Measurements from ENCODE around the gene PCSK5. TPM values are rescaled to one million over a fixed set of nuclear protein-coding genes. Genes with fewer than 3 reads are reported as not detected.

Gene PCSK5
- total RNA-seq, 1 experiment from 2014 or later: 6.9 TPM

GRCh38 chr9:75998096-75998780 is 107.8 kb downstream of the PCSK5 start:
- ATAC-seq (no peak), DNase-seq (ENCODE audit: low read depth, low spot score) (no peak)
- no TSS peak for BruUV-seq (replicated peaks)
- CTCF ChIA-PET: no interaction called here
- RAD21 ChIA-PET (ENCODE audit: low non-redundant PET in 1 of 2, low total read pairs in 2 of 2, uncharacterized antibody in 2 of 2, unreplicated experiment in 2 of 2): no interaction called here
- no peak for TF ChIP-seq ZBTB33 (IDR thresholded peaks at IDR 0.05; ENCODE audit: extremely low read depth, insufficient replicate concordance, low read length)
- no peak for TF ChIP-seq EZH2 (IDR thresholded peaks at IDR 0.05)
- TF ChIP-seq ATF3 (IDR thresholded peaks at IDR 0.05): no peak
- no peak for TF ChIP-seq SRF (IDR thresholded peaks at IDR 0.05; ENCODE audit: low read depth)
- TF ChIP-seq RAD21 (IDR thresholded peaks at IDR 0.05; ENCODE audit: low read depth): no peak
- no peak for TF ChIP-seq ZNF274 (IDR thresholded peaks at IDR 0.05; ENCODE audit: low read depth, low read length)
- TF ChIP-seq JUND (IDR thresholded peaks at IDR 0.05): no peak
- Histone ChIP-seq H3K9ac (ENCODE audit: low read length) (no peak overlapping the region), H4K20me1 (ENCODE audit: insufficient read depth) (no peaks in the 10 kb centered on the region), H3K4me1 (ENCODE audit: control insufficient read depth in 1 of 2, insufficient read depth in 2 of 2, low read length in 2 of 2) (peaks cover 0 to 9% of the 10 kb centered on the region in 2 experiments; a peak in 2 of 4 replicates), H3K79me2 (ENCODE audit: insufficient read depth, low read length) (no peaks in the 10 kb centered on the region), H3K36me3 (ENCODE audit: control insufficient read depth in 1 of 2, insufficient read depth in 2 of 2, low read length in 2 of 2) (no peaks in the 10 kb centered on the region), H3K4me2 (ENCODE audit: low read length) (no peak overlapping the region), H2AFZ (ENCODE audit: low read depth, low read length, poor library complexity, severe bottlenecking) (no peak overlapping the region), H3K27me3 (ENCODE audit: insufficient read depth, low read length) (no peaks in the 10 kb centered on the region), H3K9me2 (ENCODE audit: insufficient read depth) (no peaks in the 10 kb centered on the region), H3K4me3 (replicated peaks in 1 of 2; ENCODE audit: low read depth in 1 of 2, low read length in 2 of 2) (no peak overlapping the region), H3K9me3 (ENCODE audit: control insufficient read depth in 1 of 2, insufficient read depth in 1 of 2, low read depth in 1 of 2, low read length in 2 of 2) (no peaks in the 10 kb centered on the region), H3K27ac (ENCODE audit: low read depth, low read length) (no peak overlapping the region)
- intact Hi-C loops (cut with micrococcal nuclease): no loop called here
- POLR2A ChIA-PET: no interaction called here

- no TSS peak for BruUV-seq (replicated peaks)
- POLR2A ChIA-PET: no interaction called here
- TF ChIP-seq ATF3 (IDR thresholded peaks at IDR 0.05): no peak
- TF ChIP-seq FOSL1 (IDR thresholded peaks at IDR 0.05; ENCODE audit: low read depth): no peak
- TF ChIP-seq EZH2 (IDR thresholded peaks at IDR 0.05): no peak
- TF ChIP-seq ZFX (IDR thresholded peaks at IDR 0.05): no peak
- TF ChIP-seq ELF1 (IDR thresholded peaks at IDR 0.05; ENCODE audit: borderline replicate concordance, low read depth): no peak
- TF ChIP-seq REST (IDR thresholded peaks at IDR 0.05; ENCODE audit: low read depth): no peak
- no peak for TF ChIP-seq YY1 (IDR thresholded peaks at IDR 0.05; ENCODE audit: extremely low read depth, insufficient replicate concordance, low read depth, low read length)
- TF ChIP-seq POLR2A (IDR thresholded peaks at IDR 0.05; ENCODE audit: borderline replicate concordance, extremely low read depth, insufficient read depth, insufficient read length): no peak
- no peak for TF ChIP-seq SRF (IDR thresholded peaks at IDR 0.05; ENCODE audit: low read depth)
Observed at GRCh38 chr9:76001459-76001858, 111.0 kb downstream of the PCSK5 start.

More at GRCh38 chr9:76001459-76001858, 111.0 kb downstream of the PCSK5 start:
- H3K9ac ChIP-seq (ENCODE audit: low read length): no peak overlapping the region
- no peaks in the 10 kb centered on the region for H3K9me3 ChIP-seq (ENCODE audit: control insufficient read depth in 1 of 2, insufficient read depth in 1 of 2, low read depth in 1 of 2, low read length in 2 of 2)
- no peaks in the 10 kb centered on the region for H3K27me3 ChIP-seq (ENCODE audit: insufficient read depth, low read length)
- no peak for DNase-seq (ENCODE audit: low read depth, low spot score)
- H3K79me2 ChIP-seq (ENCODE audit: insufficient read depth, low read length): no peaks in the 10 kb centered on the region
- intact Hi-C loops (cut with micrococcal nuclease): no loop called here
- H2AFZ ChIP-seq (ENCODE audit: low read depth, low read length, poor library complexity, severe bottlenecking): no peak overlapping the region
- no peak for ATAC-seq
- CTCF ChIA-PET: no interaction called here
- no peak overlapping the region for H3K4me2 ChIP-seq (ENCODE audit: low read length)
- H4K20me1 ChIP-seq (ENCODE audit: insufficient read depth): no peaks in the 10 kb centered on the region
- H3K4me1 ChIP-seq (ENCODE audit: control insufficient read depth in 1 of 2, insufficient read depth in 2 of 2, low read length in 2 of 2): no peaks in the 10 kb centered on the region
- no peak overlapping the region for H3K27ac ChIP-seq (ENCODE audit: low read depth, low read length)
- H3K4me3 ChIP-seq (replicated peaks in 1 of 2; ENCODE audit: low read depth in 1 of 2, low read length in 2 of 2): no peak overlapping the region
- RAD21 ChIA-PET (ENCODE audit: low non-redundant PET in 1 of 2, low total read pairs in 2 of 2, uncharacterized antibody in 2 of 2, unreplicated experiment in 2 of 2): no interaction called here
- no peaks in the 10 kb centered on the region for H3K36me3 ChIP-seq (ENCODE audit: control insufficient read depth in 1 of 2, insufficient read depth in 2 of 2, low read length in 2 of 2)
- H3K9me2 ChIP-seq (ENCODE audit: insufficient read depth): no peaks in the 10 kb centered on the region
